ENCODE results near the gene INHBA.

The INHBA gene

DNA sequence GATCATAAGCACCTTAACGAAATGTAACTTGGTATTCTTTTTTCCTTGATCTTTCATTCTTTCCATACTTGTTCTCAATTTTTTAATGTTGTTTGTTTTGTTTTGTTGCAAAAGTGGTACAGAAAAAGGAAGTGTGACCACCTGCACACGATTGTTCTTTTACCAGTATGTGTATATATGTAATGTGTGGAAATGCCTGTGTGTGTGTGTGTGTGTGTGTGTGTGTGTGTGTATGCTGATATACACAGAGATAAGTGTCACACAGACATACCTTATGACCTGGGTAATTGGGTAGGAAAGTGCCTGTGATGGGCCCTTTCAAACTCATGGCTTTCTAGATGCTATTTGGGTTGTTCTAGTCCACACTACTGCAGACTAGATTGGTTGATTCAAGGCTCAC is 14.0 kb downstream of the INHBA start:
- no peak for DNase-seq (ENCODE audit: low read depth in 2 of 2)

DNA sequence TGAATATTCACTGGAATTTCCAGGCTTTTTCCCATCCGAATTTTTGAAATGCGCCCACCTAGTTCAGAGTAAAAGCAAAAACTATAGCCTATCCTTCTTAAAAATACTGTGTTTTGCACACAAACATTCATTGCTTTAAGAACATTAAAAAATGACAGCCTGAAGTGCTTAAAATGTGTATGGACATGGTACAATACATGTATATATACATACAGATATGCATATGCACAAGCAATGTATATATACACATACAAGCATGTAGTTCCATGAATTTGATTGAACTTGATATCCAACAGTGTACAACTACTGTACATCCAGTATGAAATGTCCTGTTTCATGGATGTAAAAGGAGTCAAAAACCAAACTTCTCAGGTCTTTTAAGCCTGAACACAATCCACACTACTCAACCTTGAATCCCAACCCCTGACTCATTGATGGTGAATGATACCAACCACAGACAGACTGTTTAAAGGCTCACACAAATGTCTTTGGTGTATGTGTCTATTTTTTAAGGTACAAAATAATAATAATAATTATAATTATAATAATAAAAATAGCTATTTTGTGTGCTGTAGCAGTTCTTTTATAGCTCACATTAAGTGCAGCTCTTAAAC is 14.8 kb downstream of the INHBA start:
- DNase-seq (ENCODE audit: low read depth in 2 of 2): no peak

GRCh38 chr7:41685684-41686083 is 17.2 kb downstream of the INHBA start:
- no peak for DNase-seq (ENCODE audit: low read depth in 2 of 2)

DNA sequence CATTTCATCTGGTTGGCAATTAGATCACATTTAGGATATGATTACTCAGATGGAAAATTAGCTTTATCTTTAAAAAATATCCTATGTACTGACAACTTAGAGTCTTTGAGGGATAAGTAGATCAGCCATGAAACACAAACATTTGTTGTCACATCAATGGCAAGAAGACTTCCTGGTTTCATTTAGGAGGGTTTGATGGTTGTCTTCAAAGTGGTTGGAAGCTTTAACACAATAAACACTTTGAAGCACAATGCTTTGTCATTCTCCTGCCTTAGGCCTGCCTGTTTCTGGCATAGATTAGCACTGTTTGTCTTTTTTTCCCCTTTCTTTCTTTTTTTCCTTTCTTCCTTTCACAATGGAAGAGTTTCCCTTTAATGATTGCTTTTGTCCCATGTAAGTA is 20.5 kb downstream of the INHBA start:
- DNase-seq (ENCODE audit: low read depth in 2 of 2): no peak

DNA sequence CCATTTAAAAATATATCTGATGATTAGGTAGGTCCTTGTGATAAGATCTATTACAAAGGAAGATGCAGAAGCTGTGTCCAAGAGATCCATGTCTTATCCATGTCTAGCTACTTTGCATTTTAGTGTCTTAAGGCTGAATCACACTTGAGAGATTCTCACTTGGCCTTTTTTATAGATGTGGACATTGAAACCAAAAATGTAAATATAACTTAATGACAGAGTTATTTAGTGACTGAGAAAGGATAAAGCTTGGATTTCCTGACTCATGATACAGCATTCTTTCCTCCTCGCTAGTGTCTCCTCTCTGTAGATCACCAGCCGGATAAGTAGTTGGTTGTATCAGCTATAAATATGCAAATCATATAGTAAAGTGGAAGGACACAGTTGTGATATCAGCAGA is 23.3 kb downstream of the INHBA start:
- no peak for DNase-seq (ENCODE audit: low read depth in 2 of 2)

GRCh38 chr7:41674505-41675023 is 28.3 kb downstream of the INHBA start:
- DNase-seq (ENCODE audit: low read depth in 2 of 2): no peak

GRCh38 chr7:41661596-41661995 is 41.3 kb downstream of the INHBA start:
- no peak for DNase-seq (ENCODE audit: low read depth in 2 of 2)

DNA sequence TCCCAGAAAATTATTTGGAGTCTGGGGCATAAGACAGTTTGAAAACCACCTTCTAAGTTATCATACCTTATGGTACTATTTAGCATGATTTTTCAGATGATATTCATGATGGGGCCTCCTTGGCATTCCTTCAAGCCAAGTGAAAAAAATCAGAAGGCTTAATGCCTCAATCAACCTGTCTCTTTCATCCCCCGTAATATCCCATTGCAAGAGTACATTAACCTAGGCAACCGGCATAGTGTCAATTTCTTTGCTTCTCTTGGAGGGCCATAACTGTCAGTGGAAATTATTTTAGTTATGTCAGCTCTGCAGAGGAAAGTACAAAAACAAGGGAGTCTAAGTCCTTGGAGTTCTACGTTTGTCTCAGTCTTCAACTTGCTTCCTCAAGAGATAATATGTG is 43.4 kb downstream of the INHBA start:
- no peak for DNase-seq (ENCODE audit: low read depth in 2 of 2)

- peak; percentile 55 to 60 for DNase-seq (ENCODE audit: low read depth in 2 of 2)
These were observed 46.5 kb downstream of the INHBA start for GRCh38 chr7:41656366-41656765.

GRCh38 chr7:41655426-41655825 is 47.5 kb downstream of the INHBA start:
- no peak for DNase-seq (ENCODE audit: low read depth in 2 of 2)

GRCh38 chr7:41652267-41652666 is 50.6 kb downstream of the INHBA start:
- no peak for DNase-seq (ENCODE audit: low read depth in 2 of 2)

DNA sequence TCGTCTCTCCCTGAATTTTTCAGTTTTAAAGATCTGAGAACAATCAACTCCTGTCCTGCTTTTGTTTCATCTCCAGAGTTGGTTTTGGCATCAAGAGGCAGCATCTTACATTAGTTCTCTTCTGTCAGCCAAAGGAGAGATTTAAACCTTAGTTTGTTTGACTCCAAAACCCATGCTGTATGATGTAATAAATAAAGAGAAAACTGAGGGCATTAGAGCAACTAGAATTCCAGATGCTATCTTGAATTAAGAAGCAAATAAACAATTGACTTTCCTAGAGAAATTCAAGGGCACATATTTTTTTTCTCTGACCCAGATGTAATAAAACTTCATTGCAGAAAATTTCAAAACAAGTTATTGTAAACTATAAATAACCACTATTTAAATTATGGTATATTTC is 54.4 kb downstream of the INHBA start:
- no peak for DNase-seq (ENCODE audit: low read depth in 2 of 2)

GRCh38 chr7:41643616-41644015 is 59.3 kb downstream of the INHBA start:
- no peak for DNase-seq (ENCODE audit: low read depth in 2 of 2)

GRCh38 chr7:41641665-41642014 is 61.2 kb downstream of the INHBA start:
- DNase-seq (ENCODE audit: low read depth in 2 of 2): no peak

GRCh38 chr7:41641011-41641664 is 61.8 kb downstream of the INHBA start:
- DNase-seq (ENCODE audit: low read depth in 2 of 2): no peak

DNA sequence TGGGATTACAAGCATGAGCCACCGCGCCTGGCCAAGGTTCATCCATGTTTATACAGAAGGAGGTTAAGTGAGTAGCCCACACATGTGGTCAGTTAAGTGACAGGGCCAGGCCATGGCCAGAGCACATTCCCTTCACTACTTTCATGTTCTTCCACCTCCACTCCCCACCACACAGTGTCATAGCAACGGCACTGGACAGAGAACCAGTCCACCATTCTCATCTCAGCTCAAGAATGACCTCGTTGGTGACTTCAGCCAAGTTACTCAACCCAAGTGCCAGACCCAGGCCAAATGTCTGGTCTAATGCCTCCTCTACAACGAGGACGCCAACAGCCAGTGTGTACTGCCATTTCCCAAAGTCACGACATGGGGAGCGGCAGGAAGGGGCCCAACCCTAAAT is 62.4 kb downstream of the INHBA start:
- no peak for DNase-seq (ENCODE audit: low read depth in 2 of 2)

DNA sequence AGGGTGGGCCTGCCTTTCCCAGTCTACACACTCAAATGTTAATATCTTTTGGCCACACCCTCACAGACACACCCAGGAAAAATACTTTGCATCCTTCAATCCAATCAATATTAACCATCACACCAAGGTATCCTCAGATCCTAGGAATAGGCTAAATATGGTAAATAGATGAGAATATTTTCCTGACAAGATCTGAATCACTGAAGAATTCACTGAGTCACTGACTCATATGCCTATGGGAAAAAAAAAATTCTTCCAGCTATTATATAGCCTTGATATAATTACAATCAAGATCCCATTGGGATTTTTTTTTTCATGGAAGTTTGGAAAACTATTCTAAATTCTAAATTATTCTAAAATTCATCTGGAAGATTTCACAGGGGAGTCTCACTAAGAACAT is 65.8 kb downstream of the INHBA start:
- peak; percentile 45 to 54 for DNase-seq (ENCODE audit: low read depth in 2 of 2)
